Ovary (tissue), 9 donors: ENCODE data around the gene ARMC8. TPM values are rescaled to one million over a fixed set of nuclear protein-coding genes. Genes with fewer than 3 reads are reported as not detected.

Experiments used
- DNase-seq, 5 donors: peaks; one replicate each; pipeline ENCODE4 v3.0.0-alpha.2; 2019 to 2020
- H3K27ac ChIP-seq, 2 donors: fragments of 200-600 bp; one replicate each; pipeline versions ENCODE4 v1.5.1 to v1.8.0; 2019 to 2022
- H3K27me3 ChIP-seq: fragments of 200-600 bp; one replicate; pipeline ENCODE4 v1.8.0; 2022
- H3K36me3 ChIP-seq: fragments of 200-600 bp; sonication (generic); one replicate; pipeline ENCODE4 v1.5.1; 2019
- H3K4me1 ChIP-seq: one replicate; pipeline ENCODE4 v1.8.1; 2013; ENCODE audit warnings: mild to moderate bottlenecking, moderate library complexity; ENCODE audit not compliant: insufficient read depth
- H3K4me3 ChIP-seq: fragments of 200-600 bp; sonication (generic); one replicate; pipeline ENCODE4 v1.5.1; 2017
- H3K9me3 ChIP-seq, 2 donors: fragments of 200-600 bp in 1 of 2; sonication (generic) in 1 of 2; one replicate each; pipeline versions ENCODE4 v1.5.1 to v1.8.1; 2013 to 2019; ENCODE audit warnings: mild to moderate bottlenecking in 1 of 2, moderate library complexity in 1 of 2
- EP300 ChIP-seq: sonication (generic); formaldehyde crosslinking; IDR thresholded peaks from one replicate; pipeline ENCODE4 v1.6.1; 2017; ENCODE audit warnings: antibody characterized with exemption
- POLR2A ChIP-seq: fragments of 450-650 bp; IDR thresholded peaks from one replicate; pipeline ENCODE4 v1.6.1; 2017; ENCODE audit warnings: antibody characterized with exemption, mild to moderate bottlenecking, moderate library complexity
- WGBS, 3 donors: extraction: QIAGEN DNeasy Blood & Tissue Kit in 1 of 3; methylation state at CpG; one replicate each; pipeline versions ENCODE4 v1.1.5 to v1.1.7; 2013 to 2017; 5-methylcytosine and 5-hydroxymethylcytosine counted together
- intact Hi-C, 4 donors: fragments of 100-400 bp; cut with DNase I; formaldehyde crosslinking; loops; one replicate each; pipeline versions ENCODE4 v1.11.0 to v1.15.1; 2022 to 2023
- polyA plus RNA-seq, 2 donors: library from polyadenylated mRNA; stranded (reverse); fragments of 200-250 nt in 1 of 2; fragments of 350-450 nt in 1 of 2; fragmentation: Illumina TruSeq in 1 of 2; extraction: RNeasy Lipid Tissue Mini Kit (QIAGEN cat#74804) in 1 of 2; gene quantifications; one replicate each; pipeline ENCODE4 v1.2.3, GENCODE V29; 2013 to 2014
- total RNA-seq, 7 donors: library from RNA; depleted of rRNA in 2 of 7; stranded (reverse); fragments of >200 nt in 2 of 7; fragmentation: NEBNext Ultra II Directional in 3 of 7; extraction: Animal tissue kit (Norgen Biotek cat#: 25700) in 3 of 7; gene quantifications; one replicate each; pipeline versions ENCODE4 v1.1.0 to v1.2.4, GENCODE V29; 2016 to 2023
- TF ChIP-seq, protein P1 (sequence below), 3 donors: fragments of 450-650 bp in 2 of 3; fragments of 200-600 bp in 1 of 3; IDR thresholded peaks; one replicate each; pipeline versions ENCODE4 v1.5.1 to v1.8.0; 2016 to 2022; ENCODE audit warnings: antibody characterized with exemption in 3 of 3, mild to moderate bottlenecking in 1 of 3
- donor health status: DM: no; HTN: no; CAD: no; lungs with moderate emphysema.
- donor health status: DM: no; HTN: no; CAD: no.
- donor health status: Bipolar disorder and iron deficiency.
- donor health status: DM: yes; HTN: yes; CAD: no.
- donor health status: DM: no; HTN: no; CAD: no.
- donor health status: DM: yes; HTN: yes; CAD: no.

Gene ARMC8
- total and polyA plus RNA-seq, 9 donors, result 14.3 to 49.2 (median 42.9) TPM

DNA sequence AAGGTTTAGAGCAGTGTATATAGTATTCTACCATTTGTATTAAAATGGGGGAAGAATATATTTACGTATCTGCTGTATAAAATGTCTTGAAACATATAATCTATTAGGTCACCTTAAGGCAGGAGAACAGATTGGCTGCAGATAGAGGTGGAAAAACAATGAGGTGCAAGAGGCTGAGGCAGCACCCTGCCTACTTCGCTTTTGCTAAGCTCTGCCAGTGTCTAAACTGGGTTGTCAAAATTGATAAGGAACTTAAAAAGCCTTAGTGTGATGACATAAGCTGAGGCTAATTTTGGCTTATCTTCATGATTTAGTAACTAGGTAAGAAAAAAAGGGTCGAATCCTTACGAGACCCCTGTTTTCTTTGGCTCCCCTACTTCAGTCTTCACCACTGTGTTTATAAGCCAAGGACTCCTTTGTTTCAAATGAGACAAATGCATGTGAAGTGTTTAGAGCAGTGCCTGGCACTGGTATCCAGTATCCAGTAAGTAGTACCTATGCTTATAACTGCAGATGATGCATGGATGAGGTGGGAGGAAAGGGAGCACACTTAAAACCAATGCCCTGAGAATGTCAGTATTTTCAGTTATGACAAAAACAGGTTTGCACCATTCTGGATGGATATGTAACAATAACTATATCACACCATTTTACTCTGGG is 45.7 kb downstream of the ARMC8 start:
- H3K9me3 ChIP-seq, result no peaks in the 10 kb centered on the region
- no peaks in the 10 kb centered on the region for H3K4me1 ChIP-seq
- WGBS, 3 donors, result 84 to 92% (median 92%) methylated on average over 4 of the region's 4 CpGs
- H3K4me3 ChIP-seq, result no peak overlapping the region
- no peaks in the 10 kb centered on the region for H3K36me3 ChIP-seq
- no peaks in the 10 kb centered on the region for H3K27me3 ChIP-seq
- no peak overlapping the region for H3K27ac ChIP-seq
- intact Hi-C loops, result loop anchor here in 1 of 4 donors (5.0 kb wide), 1 partner anchor 51 kb away; no protein-coding TSS in a partner anchor
- no peak for TF ChIP-seq POLR2A
- no peak for TF ChIP-seq EP300
- TF ChIP-seq, protein P1, sequence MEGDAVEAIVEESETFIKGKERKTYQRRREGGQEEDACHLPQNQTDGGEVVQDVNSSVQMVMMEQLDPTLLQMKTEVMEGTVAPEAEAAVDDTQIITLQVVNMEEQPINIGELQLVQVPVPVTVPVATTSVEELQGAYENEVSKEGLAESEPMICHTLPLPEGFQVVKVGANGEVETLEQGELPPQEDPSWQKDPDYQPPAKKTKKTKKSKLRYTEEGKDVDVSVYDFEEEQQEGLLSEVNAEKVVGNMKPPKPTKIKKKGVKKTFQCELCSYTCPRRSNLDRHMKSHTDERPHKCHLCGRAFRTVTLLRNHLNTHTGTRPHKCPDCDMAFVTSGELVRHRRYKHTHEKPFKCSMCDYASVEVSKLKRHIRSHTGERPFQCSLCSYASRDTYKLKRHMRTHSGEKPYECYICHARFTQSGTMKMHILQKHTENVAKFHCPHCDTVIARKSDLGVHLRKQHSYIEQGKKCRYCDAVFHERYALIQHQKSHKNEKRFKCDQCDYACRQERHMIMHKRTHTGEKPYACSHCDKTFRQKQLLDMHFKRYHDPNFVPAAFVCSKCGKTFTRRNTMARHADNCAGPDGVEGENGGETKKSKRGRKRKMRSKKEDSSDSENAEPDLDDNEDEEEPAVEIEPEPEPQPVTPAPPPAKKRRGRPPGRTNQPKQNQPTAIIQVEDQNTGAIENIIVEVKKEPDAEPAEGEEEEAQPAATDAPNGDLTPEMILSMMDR (IDR thresholded peaks at IDR 0.05), result no peak
- DNase-seq, result no peak

DNA sequence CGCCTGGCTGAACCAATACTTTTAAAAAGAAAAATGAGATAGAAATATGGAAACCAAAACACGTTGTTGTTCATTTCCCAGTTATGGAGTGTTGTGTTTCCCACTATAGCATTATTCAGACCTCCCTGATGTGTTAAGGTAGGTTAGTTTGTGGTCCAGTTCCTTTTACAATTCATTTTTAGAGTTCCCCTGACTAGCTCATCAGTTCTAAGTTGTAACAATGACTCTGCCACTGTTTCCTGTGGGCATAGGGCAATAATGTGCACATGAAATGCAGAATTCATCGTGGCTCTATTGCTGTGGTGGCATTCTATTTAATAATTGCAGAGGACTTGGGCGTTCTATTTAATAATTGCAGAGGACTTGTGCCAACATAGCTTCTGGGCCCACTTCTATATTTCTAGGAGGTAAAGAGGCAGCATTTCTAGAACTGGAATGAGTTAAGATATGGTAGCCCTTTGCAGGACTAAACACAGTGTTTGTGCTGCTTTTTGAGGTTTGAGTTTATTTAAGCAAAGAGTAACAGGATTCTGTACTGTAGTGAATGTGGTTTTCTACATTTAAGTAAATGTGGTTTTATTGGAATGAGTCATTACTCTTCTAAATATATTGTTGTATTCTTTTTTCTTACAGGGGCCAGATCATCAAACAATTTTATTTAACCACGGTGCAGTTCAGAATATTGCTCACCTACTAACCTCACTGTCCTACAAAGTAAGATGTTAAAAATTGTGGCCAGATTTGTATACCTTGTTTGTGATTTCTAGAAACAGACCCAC is 47.5 kb downstream of the ARMC8 start:
- H3K9me3 ChIP-seq, result no peaks in the 10 kb centered on the region
- WGBS, 3 donors, result 88 to 93% (median 89%) methylated on average over 5 of the region's 5 CpGs
- DNase-seq, result no peak
- TF ChIP-seq, protein P1 (IDR thresholded peaks at IDR 0.05), result no peak
- TF ChIP-seq EP300, result no peak
- intact Hi-C loops, result loop anchor here in 1 of 4 donors (5.0 kb wide), 1 partner anchor 52 kb away; no protein-coding TSS in a partner anchor
- H3K4me3 ChIP-seq, result no peak overlapping the region
- no peaks in the 10 kb centered on the region for H3K27me3 ChIP-seq
- H3K36me3 ChIP-seq, result no peaks in the 10 kb centered on the region
- H3K27ac ChIP-seq, result no peak overlapping the region
- H3K4me1 ChIP-seq, result no peaks in the 10 kb centered on the region

DNA sequence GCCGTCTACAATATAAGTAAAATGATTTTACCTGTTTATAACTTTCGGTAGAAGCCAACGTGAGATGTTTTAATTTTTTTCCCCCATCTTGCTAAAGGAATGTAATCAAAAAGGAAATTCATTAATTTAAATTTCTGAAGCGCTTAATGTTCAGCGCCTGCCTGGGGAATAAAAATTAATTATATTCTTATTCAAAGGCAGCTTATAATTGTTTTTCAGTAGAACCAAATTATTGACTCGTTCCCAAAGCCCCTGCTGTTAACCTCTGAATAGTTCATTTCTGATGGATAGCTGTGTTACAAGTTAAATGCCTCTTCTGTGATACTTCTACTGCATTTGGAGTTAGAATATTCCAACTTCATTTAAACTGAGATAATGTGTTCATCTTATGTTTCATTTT is 51.6 kb downstream of the ARMC8 start:
- no peaks in the 10 kb centered on the region for H3K36me3 ChIP-seq
- H3K4me1 ChIP-seq, result no peaks in the 10 kb centered on the region
- intact Hi-C loops, result no loop called here
- H3K27ac ChIP-seq, result no peak overlapping the region
- H3K9me3 ChIP-seq, result no peaks in the 10 kb centered on the region
- no peak overlapping the region for H3K4me3 ChIP-seq
- WGBS, 3 donors, result 84 to 89% (median 87%) methylated on average over 6 of the region's 6 CpGs
- no peak for DNase-seq
- H3K27me3 ChIP-seq, result no peaks in the 10 kb centered on the region
- TF ChIP-seq, protein P1 (IDR thresholded peaks at IDR 0.05), result no peak
- no peak for TF ChIP-seq EP300
- TF ChIP-seq POLR2A, result no peak

DNA sequence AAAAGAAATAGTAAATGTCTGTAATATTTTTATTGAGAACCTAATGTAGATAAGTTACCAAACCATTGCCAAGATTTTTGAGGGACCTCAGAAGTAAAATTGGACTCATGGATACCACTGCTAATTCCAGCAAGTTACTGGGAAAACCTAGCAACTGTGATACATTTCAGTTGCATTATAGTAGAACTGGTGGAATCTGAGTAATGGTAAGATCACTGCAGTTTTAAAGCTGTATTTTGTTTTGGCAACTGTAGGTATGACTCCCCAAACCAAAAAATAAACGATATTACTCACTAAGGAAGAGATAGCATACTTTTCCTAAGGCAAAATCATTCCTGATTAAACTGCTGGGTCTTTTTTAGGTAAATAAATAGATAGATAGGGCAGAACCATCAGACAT is 54.0 kb downstream of the ARMC8 start:
- 14 to 34% (median 19%) methylated on average over 1 of the region's 1 CpG for WGBS, 3 donors
- DNase-seq, result no peak
- Histone ChIP-seq H3K36me3 (no peaks in the 10 kb centered on the region), H3K27ac (no peak overlapping the region), H3K4me3 (no peak overlapping the region), H3K27me3 (no peaks in the 10 kb centered on the region), H3K9me3 (no peaks in the 10 kb centered on the region), H3K4me1 (no peaks in the 10 kb centered on the region)
- intact Hi-C loops, result no loop called here
- TF ChIP-seq POLR2A (no peak), EP300 (no peak)
- TF ChIP-seq, protein P1 (IDR thresholded peaks at IDR 0.05), result no peak
